ENCODE data around the gene SMARCE1.

Gene SMARCE1

GRCh38 chr17:40645943-40646342 is 1.7 kb downstream of the SMARCE1 start:
- no peak for DNase-seq (ENCODE audit: low spot score)

DNA sequence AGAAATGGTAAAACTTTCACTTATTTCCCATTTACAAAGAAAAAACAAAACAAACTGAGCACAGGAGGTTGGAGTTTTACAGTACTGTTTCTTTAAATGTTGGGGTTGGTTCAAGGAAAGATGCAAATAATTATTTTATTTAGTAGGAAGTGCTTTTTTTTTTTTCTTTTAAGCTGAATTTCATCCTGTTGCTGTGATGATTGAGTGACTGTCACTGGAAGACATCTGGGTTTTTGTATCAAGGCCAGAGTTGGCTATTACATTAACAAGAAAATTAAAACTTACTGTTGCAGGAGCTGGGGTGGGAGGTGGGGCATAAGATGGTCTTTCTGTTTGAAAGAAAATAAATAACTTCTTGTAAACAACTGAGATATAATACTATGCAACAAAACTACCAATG is 2.3 kb downstream of the SMARCE1 start:
- no peak for DNase-seq (ENCODE audit: low spot score)

GRCh38 chr17:40637931-40638330 is 9.7 kb downstream of the SMARCE1 start:
- DNase-seq (ENCODE audit: low spot score) = no peak

DNA sequence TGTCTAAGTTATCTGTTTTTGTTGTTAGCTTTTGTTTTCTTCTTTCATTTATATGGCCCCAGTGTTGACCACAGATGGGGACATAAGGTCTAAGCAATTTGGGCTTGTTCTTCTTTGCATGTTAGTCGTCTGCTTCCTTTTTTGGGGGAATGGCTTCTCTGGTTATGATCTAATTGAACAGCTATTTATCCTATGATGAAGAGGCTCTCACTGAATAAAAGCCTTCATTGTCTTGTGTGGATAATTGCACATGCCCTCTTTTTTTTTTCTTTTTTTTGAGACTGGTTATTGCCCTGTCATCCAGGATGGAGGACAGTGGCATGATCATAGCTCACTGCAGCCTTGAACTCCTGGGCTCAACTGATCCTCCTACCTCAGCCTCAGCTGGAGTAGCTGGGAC is 13.7 kb downstream of the SMARCE1 start:
- DNase-seq (ENCODE audit: low spot score) = no peak

DNA sequence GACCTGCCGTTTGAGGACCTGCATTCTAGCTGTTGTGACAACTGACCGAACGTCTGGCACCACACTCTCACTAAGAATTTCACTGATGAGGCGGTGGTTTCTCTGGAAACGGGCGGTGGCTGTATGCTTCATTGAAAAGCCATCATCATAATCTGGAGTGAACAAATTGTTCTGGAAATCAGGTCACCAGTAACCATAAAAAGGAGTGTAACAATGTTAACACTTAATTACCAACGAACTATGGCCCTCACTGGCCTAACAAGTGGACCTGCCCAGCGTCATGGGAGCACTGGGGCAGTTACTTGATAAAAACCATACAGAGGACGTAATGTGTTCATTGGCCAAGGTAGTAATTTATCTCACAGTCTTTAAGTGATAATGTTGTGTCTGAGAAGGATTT is 15.4 kb downstream of the SMARCE1 start:
- no peak for DNase-seq (ENCODE audit: low spot score)

GRCh38 chr17:40629842-40630241 is 17.8 kb downstream of the SMARCE1 start:
- no peak for DNase-seq (ENCODE audit: low spot score)

DNA sequence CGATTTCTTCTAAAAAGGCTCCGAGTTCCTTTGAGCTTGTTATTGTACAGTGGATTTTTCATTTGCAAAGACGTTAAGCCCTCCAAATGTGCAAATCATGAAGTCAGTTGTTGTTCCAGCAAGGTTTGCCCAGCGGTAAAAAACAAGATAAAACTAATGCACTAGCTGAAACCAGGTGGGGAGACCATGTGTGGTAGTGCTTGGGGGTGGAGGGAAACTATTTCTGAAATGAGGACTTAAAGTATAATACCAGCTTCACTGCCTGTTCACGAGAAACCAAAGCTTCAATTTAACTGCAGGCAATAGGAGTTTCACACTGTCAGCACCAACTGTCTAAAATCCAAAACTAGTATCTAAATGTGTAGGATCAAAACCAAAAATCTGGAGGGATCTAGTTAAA is 22.3 kb downstream of the SMARCE1 start:
- DNase-seq (ENCODE audit: low spot score) = no peak

DNA sequence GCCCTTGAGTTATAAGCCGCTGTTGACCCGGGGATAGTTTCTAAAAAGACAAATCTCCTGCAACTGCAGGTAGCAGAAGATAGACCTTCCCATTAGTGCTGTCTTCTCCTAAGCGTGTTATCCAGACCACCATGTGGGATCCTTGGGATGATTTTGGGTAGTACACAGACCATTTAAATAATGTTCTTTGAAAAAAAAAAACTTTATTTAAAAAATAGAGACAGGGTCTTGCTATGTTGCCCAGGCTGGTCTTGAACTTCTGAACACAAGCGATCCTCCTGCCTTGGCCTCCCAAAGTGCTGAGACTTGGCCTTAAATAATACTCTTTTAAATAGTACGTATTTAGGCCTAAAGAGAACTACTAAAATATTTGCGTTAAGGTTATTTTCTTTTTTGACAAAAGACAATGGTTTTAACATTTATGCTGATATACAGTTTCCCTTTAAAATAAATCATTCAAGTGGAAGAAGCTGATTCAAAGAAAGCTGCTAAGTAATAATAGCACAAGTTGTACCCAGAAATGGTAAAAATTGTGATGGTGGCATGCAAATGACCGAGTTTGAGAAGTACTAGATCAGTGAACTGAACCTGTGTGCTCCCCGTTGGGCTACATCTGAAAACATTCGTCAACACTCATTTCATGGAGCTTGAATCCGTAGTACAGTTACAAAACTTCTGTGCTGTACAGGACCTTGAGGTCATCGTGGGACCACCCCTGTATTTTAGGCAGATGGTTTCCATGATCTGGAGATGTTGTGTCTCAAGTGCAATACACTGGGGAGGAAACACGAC is 24.0 kb downstream of the SMARCE1 start:
- DNase-seq (ENCODE audit: low spot score) = no peak

DNA sequence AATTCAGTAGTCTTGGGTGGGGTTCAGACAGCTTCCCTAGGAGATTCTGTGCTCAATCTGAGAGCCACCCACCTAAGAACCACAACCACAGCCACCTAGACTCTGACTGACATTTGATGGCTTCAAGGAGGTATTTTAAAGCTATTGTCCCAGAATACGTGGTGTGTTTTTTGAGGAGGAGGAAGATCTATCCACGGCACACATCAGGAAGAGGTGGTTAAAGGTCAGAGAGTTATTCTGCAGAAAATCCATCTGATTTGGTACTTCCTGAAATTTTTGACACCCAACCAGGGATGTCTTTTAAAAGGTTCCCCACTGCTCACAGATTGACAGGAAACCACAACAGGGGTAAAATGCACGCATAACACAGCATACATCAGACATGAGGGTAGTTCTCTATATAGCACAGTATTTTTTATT is 25.1 kb downstream of the SMARCE1 start:
- no peak for DNase-seq (ENCODE audit: low spot score)

DNA sequence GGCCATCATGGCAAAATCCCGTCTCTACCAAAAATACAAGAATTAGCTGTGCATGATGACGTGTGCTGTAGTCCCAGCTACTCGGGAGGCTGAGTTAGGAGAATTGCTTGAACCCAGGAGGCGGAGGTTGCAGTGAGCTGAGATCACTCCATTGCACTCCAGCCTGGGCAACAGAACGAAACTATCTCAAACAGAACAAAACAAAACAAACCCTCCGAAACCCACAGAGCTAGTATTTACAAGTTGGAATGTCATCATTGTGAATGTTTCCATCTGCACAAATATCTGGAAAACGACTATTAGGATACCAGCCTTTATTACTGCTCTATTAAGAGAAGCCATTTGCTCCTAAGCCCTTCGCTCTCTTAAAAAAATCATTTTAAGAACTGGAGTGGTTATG is 26.0 kb downstream of the SMARCE1 start:
- DNase-seq (ENCODE audit: low spot score) = no peak

DNA sequence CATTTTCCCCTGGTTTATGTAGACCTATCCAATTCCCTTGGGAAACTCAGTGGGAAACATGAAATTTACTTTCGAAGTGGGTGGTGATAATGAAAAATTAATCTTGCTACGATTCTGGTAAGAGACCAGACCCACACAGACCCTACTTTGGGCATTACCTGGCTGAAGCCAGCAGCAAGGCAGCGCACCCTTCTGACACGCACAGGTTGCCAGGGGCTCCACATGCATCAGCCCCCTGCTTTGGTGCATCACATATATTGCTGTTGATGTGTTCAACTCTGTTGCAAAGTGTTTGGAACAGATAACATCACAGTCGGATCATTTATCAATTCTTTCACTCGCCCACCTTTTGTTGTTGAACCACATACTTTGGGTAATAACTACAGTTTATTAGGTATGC is 26.6 kb downstream of the SMARCE1 start:
- no peak for DNase-seq (ENCODE audit: low spot score)

DNA sequence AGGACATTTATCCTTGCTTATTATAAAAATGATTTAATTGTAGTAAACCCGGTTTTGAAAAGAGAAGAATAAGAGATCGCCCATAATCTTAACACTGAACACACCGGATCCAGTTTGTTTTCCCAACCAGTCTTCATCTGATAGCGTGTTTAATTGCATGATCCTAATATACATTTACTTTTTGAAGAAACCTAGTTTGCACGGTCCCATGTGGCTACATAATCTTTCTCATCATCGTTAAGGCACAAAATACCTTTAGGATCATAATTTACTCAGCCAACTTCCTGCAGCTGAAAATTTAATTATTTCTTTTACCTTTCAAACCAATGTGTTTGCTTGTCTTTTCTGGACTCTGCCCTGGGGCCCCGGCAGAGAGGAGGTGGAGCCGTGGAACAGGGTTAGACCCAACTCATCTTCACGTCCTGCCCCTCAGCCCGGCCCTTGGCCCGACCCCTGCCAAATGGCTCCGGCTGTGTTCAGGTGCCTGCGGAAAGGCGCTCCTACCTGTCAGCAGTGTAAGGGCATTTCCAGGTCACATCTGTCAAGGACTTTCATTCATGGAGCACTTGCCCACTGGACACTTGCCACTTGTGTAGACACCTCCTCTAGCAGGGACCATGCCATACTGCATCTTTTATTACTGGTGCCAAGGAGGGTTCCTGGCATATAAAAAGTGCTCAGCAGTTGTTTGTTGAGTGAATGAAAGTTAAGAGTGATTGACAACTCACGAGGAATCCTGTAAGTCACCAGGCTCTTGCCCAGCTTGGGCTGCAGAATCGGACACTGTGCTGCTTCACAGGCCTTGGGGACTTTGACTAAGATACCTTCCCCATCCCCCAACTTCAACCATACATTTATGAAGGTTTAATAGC is 28.6 kb downstream of the SMARCE1 start:
- no peak for DNase-seq (ENCODE audit: low spot score)

DNA sequence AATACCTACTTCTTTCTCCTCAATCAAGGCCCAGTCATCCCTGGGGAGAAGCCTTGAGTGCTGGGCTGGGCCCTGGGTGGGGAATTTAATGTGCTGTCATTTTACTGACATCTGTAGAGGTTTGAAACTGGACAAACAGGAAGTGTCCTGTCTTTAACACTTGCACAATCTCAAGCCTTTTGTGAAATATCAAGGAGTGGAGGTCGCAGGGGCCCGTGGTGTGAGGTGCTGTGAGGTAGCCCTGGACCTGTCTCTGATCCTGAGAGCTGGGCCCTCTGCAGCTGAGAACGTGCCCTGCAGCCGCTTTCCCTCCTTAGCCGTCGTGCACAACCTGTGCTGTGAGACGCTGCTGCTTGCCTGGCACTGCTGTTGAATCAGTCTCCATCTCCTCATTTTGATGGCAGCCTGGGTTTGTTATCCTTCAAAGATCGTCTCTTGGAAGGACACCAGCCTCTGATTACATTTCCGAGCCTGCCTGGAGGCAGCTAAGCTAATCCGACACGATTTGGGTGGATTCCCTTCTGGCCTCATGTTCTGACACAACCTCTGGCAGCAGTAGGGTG is 29.9 kb downstream of the SMARCE1 start:
- no peak for DNase-seq (ENCODE audit: low spot score)

DNA sequence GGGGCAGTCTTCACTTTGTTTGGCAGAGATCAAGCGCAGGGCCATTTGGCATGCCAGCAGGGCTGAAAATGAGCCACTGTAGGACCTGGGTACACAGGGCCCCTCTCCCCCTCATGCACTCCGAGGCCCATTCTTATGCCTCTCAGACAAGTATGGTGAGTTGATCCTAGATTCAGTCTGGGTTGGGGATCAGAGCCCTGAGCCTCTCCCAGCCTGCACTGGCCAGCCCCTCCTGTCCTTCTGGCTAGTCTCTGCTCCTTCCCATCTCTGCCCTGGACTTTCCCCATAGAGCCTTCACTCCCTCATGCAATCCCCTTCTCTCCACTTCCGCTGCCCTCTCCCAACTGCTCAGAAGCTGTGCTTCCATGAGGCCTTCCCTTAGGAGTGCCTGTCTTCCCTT is 31.0 kb downstream of the SMARCE1 start:
- no peak for DNase-seq (ENCODE audit: low spot score)

GRCh38 chr17:40615841-40616476 is 31.7 kb downstream of the SMARCE1 start:
- DNase-seq (ENCODE audit: low spot score) = no peak

DNA sequence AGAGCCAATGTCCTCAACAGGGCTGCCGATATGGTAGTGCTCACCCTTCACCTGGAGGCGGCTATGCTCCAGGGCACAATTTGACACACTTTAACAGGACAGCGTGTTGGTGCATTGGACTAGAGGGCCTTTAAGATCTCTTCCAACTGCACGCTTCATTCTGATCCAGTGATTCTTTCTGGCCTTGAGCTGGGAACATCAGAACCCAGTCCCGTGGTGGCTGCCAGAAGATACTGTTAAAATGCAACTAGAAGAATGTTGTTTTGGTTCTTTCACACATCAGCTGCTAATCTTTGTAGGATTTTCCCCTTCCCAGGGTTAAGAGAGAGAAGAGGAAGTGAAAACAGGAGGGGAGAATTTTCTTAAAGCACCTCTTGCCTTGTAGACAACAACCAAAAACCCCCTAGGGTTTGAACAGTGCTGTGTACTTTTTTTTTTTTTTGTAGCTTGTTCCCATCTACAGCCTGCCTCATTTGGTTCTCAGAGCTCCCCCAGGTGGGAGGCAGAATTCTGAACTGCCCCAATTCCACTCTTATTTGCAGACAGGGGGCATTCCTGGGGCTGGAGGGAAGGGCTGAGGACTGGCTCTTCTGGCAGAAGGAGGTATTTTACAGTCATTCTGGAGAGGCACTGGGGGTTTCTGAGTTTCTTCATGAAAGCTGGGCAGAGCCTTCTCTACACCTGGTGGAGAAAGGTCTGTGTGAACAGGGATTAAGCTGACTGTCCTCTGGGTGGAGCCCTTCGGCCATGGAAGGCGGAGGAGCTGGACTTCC is 32.4 kb downstream of the SMARCE1 start:
- peak; percentile 18 for DNase-seq (ENCODE audit: low spot score)

DNA sequence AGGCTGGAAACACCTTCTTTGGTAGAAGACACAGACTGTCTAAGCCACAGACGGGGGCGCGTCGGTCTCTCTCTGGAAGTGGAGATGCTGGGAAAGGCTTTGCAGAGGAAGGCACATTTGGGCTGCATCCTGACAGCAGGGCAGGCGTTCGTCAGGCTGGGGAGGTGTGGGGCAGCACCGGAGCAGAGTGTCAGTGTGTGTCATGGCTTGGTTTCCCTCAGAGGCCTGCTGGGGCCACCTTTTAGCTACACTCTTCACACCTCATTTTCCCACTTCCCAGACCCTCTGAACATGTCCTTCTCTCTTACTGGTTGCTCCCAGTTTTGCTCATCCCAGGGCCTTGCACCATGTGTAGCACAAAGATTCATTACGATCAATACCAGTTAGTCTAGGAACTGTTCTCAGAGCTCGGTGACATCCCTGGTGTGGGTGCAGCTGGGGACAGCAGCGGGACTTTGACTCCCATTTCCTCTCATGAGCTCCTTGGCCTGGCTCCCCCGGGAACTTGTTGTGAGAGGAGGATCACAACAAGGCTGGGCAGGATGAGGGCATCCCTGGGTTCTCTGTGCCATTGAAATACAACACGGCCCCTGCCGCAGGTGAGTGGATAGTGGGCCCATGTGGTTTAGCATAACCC is 33.1 kb downstream of the SMARCE1 start:
- DNase-seq (ENCODE audit: low spot score) = no peak

DNA sequence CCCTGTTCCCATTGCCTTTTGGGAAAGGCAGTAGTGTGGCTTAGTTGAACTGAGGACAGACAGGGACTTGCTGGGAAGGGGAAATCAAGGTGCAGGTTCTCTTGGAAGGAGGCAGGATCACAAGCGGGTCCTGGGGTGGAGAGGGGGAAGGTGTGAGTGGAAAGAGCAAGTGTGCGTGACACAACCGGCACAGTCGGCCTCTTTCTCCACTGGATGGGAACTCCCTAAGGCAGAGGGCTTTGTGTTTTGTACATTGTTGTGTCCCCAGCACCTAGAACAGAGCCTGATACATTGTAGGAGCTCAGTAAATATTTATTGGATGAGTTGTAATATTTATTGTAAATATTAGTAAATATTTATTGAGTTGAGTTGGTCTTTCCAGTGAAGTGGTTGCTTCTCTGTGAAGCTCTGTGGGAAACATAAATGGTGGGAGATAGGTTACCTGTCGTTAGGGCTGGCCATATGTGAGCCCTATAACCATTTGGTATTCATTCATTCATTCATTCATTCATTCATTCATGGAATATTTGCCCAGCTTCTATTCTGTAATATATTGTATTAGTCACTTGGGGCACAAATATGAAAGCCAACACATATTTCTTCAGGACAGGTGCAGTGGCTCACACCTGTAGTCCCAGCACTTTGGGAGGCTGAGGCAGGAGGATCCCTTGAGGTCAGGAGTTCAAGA is 34.0 kb downstream of the SMARCE1 start:
- DNase-seq (ENCODE audit: low spot score) = no peak

- DNase-seq (ENCODE audit: low spot score) = no peak
Measured at GRCh38 chr17:40612599-40613244, 34.9 kb downstream of the SMARCE1 start.

DNA sequence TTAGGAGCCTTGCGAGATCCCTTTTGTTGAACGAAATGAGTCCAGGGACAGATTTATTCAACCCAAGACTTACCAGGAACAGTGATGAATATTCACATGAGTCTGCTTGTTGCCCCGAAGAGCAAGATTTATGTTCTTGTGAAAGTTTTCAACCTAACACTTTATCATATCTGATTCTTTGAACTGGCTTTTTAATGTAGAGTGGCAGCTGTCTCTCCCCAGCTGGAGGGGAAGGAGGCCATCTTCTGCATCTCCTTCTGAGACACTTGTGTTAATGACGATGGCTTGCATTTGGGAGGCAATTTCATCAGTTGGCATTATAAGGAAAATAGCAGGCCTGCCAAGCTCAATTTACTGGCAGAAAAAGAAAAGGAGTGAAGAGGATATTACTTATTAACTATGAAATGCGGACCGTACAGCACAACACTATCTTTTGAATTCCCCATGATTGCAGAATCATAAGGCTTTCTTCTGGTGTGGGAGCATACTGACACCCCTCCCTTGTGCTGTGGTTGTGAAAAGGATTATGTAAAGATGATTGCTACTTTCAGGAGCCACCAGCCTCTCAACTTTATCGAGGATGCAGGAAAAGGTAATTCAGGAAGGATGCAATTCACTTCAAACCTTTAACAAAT is 35.7 kb downstream of the SMARCE1 start:
- DNase-seq (ENCODE audit: low spot score) = no peak

Data from kidney capillary endothelial cell (primary cell).